Endothelial cell of umbilical vein (primary cell): Measurements from ENCODE around the gene OR10P1. TPM values are rescaled to one million over a fixed set of nuclear protein-coding genes. Genes with fewer than 3 reads are reported as not detected.
"Not testable (repeated sequence)": the region's sequence is repeated elsewhere in the genome, so short reads cannot be mapped to it uniquely, and the experiment has no call there.

Experiments used
- Bru-seq: library from RNA; stranded (reverse); fragments of 400-500 nt; gene quantifications from one replicate; lab custom pipeline; 2021; lab: Mats Ljungman, UMichigan
- BruChase-seq, 2 experiments: library from RNA; stranded (reverse); fragments of 400-500 nt; gene quantifications; one replicate each; lab custom pipeline; 2021; lab: Mats Ljungman, UMichigan
- BruUV-seq: library from RNA; stranded (reverse); fragments of 400-500 nt; replicated peaks from 2 replicates; lab custom pipeline; 2021; lab: Mats Ljungman, UMichigan
- CTCF ChIA-PET: fragments of 300-600, 350-600 bp; sonication (Branson Sonifier 250); formaldehyde crosslinking; loops from one replicate; lab custom pipeline; 2021; ENCODE audit warnings: antibody characterized with exemption, inconsistent platforms; lab: Charles Lee
- POLR2A ChIA-PET: fragments of 300-600, 350-600 bp; sonication (Branson Sonifier 250); formaldehyde crosslinking; loops from one replicate; lab custom pipeline; 2021; ENCODE audit warnings: antibody characterized with exemption, inconsistent platforms; lab: Charles Lee
- DNase-seq: peaks from one replicate; pipeline ENCODE4 v3.0.0-alpha.2; 2011; ENCODE audit warnings: low read depth, low spot score
- FAIRE-seq: peaks from 2 replicates; lab custom pipeline; 2011; peaks lifted over from hg19 to GRCh38; lab: Jason Lieb, UNC
- H2AFZ ChIP-seq: 2 replicates; pipeline ENCODE4 v1.6.0; 2012; ENCODE audit warnings: low read depth, low read length, control low read depth, inconsistent platforms
- H3K27ac ChIP-seq: 2 replicates; pipeline ENCODE4 v1.5.1; 2011; ENCODE audit warnings: low read depth, mild to moderate bottlenecking, control low read depth, low read length, moderate library complexity; ENCODE audit not compliant: insufficient read depth
- H3K27me3 ChIP-seq, 2 experiments: 2 replicates each; pipeline versions ENCODE4 v1.6.0 to v1.6.1; 2011; ENCODE audit warnings: low read length in 2 of 2, mixed read lengths in 1 of 2; ENCODE audit not compliant: control insufficient read depth in 2 of 2, insufficient read depth in 2 of 2
- H3K36me3 ChIP-seq, 2 experiments: 2 replicates in 1 of 2; 3 replicates in 1 of 2; pipeline ENCODE4 v1.5.1; 2011; ENCODE audit warnings: low read length in 2 of 2, mild to moderate bottlenecking in 1 of 2, moderate library complexity in 1 of 2; ENCODE audit not compliant: control insufficient read depth in 2 of 2, insufficient read depth in 2 of 2; ENCODE audit errors: extremely low read depth in 1 of 2
- H3K4me1 ChIP-seq: 3 replicates; pipeline ENCODE4 v1.5.1; 2011; ENCODE audit warnings: mild to moderate bottlenecking, low read length; ENCODE audit not compliant: control insufficient read depth, insufficient read depth; ENCODE audit errors: extremely low read depth
- H3K4me2 ChIP-seq: 2 replicates; pipeline ENCODE4 v1.6.1; 2011; ENCODE audit warnings: low read length, control low read depth, mixed read lengths; ENCODE audit not compliant: insufficient read depth
- H3K4me3 ChIP-seq, 3 experiments: fragments of 200-600 bp in 1 of 3; sonication (generic), shearing (Covaris generic) in 1 of 3; replicated peaks in 1 of 3; 2 replicates each; pipeline ENCODE4 v1.5.1; 2011 to 2016; ENCODE audit warnings: control low read depth in 3 of 3, low read length in 3 of 3, mild to moderate bottlenecking in 2 of 3, inconsistent platforms in 1 of 3, low read depth in 1 of 3, moderate library complexity in 1 of 3; ENCODE audit not compliant: insufficient read depth in 1 of 3
- H3K79me2 ChIP-seq: 2 replicates; pipeline ENCODE4 v1.6.0; 2012; ENCODE audit warnings: low read length, inconsistent platforms; ENCODE audit not compliant: control insufficient read depth, insufficient read depth
- H3K9ac ChIP-seq: replicated peaks from 2 replicates; pipeline ENCODE3; 2011; ENCODE audit warnings: low read length, control low read depth; ENCODE audit not compliant: insufficient read depth; ENCODE audit errors: extremely low read depth
- H3K9me1 ChIP-seq: replicated peaks from 3 replicates; pipeline ENCODE4 v1.6.0; 2011; ENCODE audit warnings: mild to moderate bottlenecking, low read length; ENCODE audit not compliant: control insufficient read depth, insufficient read depth; ENCODE audit errors: extremely low read depth
- H3K9me3 ChIP-seq: replicated peaks from 2 replicates; pipeline ENCODE4 v1.5.1; 2012; ENCODE audit warnings: low read length, inconsistent platforms; ENCODE audit not compliant: control insufficient read depth, insufficient read depth
- H4K20me1 ChIP-seq: replicated peaks from 2 replicates; pipeline ENCODE3; 2011; ENCODE audit warnings: mild to moderate bottlenecking, low read length; ENCODE audit not compliant: control insufficient read depth, insufficient read depth; ENCODE audit errors: extremely low read depth
- CTCF ChIP-seq, 2 donors: IDR thresholded peaks; 1 replicate in 1 of 2; 2 replicates in 1 of 2; pipeline ENCODE4 v1.5.1; 2011; ENCODE audit warnings: low read length in 2 of 2, mild to moderate bottlenecking in 2 of 2, moderate library complexity in 2 of 2, control low read depth in 1 of 2, inconsistent platforms in 1 of 2, low read depth in 1 of 2; ENCODE audit not compliant: insufficient read depth in 1 of 2; ENCODE audit errors: extremely low read depth in 1 of 2
- EZH2 ChIP-seq: IDR thresholded peaks from 2 replicates; pipeline ENCODE4 v1.6.1; 2012; ENCODE audit warnings: borderline replicate concordance, low read depth, mild to moderate bottlenecking, moderate library complexity, low read length, inconsistent platforms; ENCODE audit not compliant: severe bottlenecking
- FOS ChIP-seq: IDR thresholded peaks from 2 replicates; pipeline ENCODE4 v1.6.1; 2011; ENCODE audit warnings: mild to moderate bottlenecking, low read length, moderate library complexity, borderline replicate concordance; ENCODE audit not compliant: insufficient read depth
- GATA2 ChIP-seq: IDR thresholded peaks from 2 replicates; pipeline ENCODE4 v1.7.0; 2011; ENCODE audit warnings: low read depth, mild to moderate bottlenecking, moderate library complexity, mixed read lengths, low read length; ENCODE audit not compliant: insufficient read length, insufficient read depth
- JUN ChIP-seq: IDR thresholded peaks from 2 replicates; pipeline ENCODE4 v1.6.1; 2011; ENCODE audit warnings: borderline replicate concordance, low read depth; ENCODE audit not compliant: insufficient read length, insufficient read depth
- MAX ChIP-seq: IDR thresholded peaks from 2 replicates; pipeline ENCODE4 v1.6.1; 2011; ENCODE audit not compliant: insufficient read depth, insufficient read length
- MYC ChIP-seq: IDR thresholded peaks from one replicate; pipeline ENCODE4 v1.6.1; 2011; ENCODE audit warnings: mild to moderate bottlenecking, low read depth, low read length
- POLR2A ChIP-seq: IDR thresholded peaks from 2 replicates; pipeline ENCODE4 v1.6.1; 2012; ENCODE audit warnings: low read depth, mild to moderate bottlenecking, control low read depth, low read length
- POLR2AphosphoS5 ChIP-seq: IDR thresholded peaks from 2 replicates; pipeline ENCODE4 v1.6.1; 2012; ENCODE audit warnings: low read depth, mild to moderate bottlenecking, control low read depth, low read length, moderate library complexity; ENCODE audit not compliant: insufficient read depth
- dilution Hi-C: fragments of 300-500 bp; cut with MboI; formaldehyde crosslinking; loops from one replicate; pipeline ENCODE4 v1.15.0; 2019; ENCODE audit warnings: low sequenced_read_pairs; ENCODE audit not compliant: extremely low pct_ligation_motif_present
- intact Hi-C: fragments of 100-400 bp; cut with micrococcal nuclease; formaldehyde crosslinking; loops from one replicate; pipeline ENCODE4 v1.10.0; 2022
- long read RNA-seq: library from polyadenylated mRNA; stranded (forward); transcript quantifications from one replicate; pipeline ENCODE4 v2.0.0, GENCODE V29; 2021
- polyA minus RNA-seq, 3 experiments: library from RNA; depleted of rRNA, polyadenylated mRNA; stranded (reverse); fragments of >200 nt; gene quantifications; 1 replicate in 1 of 3; 2 replicates in 2 of 3; pipeline ENCODE4 v1.2.3, GENCODE V29; 2011
- polyA plus RNA-seq, 4 experiments: library from polyadenylated mRNA; depleted of rRNA in 3 of 4; stranded (reverse) in 3 of 4; unstranded in 1 of 4; fragments of >200 nt; gene quantifications; 2 replicates each; pipeline versions ENCODE4 v1.2.1 to v1.2.3, GENCODE V29; 2011 to 2012; ENCODE audit warnings: missing spikeins in 1 of 4
- total RNA-seq: library from RNA; stranded (reverse); gene quantifications from 2 replicates; pipeline ENCODE4 v1.2.3, GENCODE V29; 2021

The OR10P1 gene
- total RNA-seq, result not detected in 2 replicates
- polyA plus RNA-seq, result not detected in 2 replicates
- polyA plus RNA-seq (2011; cell fraction: cytosol; rRNA removed), result not detected in 2 replicates
- polyA plus RNA-seq (2011; cell fraction: nucleus; rRNA removed), result not detected in 2 replicates
- polyA plus RNA-seq (2012), result not detected in 2 replicates
- polyA minus RNA-seq, result not detected in 2 replicates
- not detected for polyA minus RNA-seq (2011; cell fraction: cytosol; rRNA and poly(A)+ RNA removed)
- not detected in 2 replicates for polyA minus RNA-seq (2011; cell fraction: nucleus; rRNA and poly(A)+ RNA removed)
- not detected for Bru-seq, nascent RNA
- not detected for BruChase-seq, experiment 1, labeled RNA remaining after a 6-hour chase
- not detected for BruChase-seq, experiment 2, labeled RNA remaining after a 2-hour chase
- long read RNA-seq, result 0 reads

- FAIRE-seq (no peak), DNase-seq (no peak)
- Histone ChIP-seq H3K27me3 (peaks cover 7 to 8% of the 10 kb centered on the region in 2 experiments), H2AFZ (no peak within 1 kb of the TSS), H3K79me2 (no peaks in the 10 kb centered on the region), H3K4me3 (no peak within 1 kb of the TSS), H3K36me3 (no peaks in the 10 kb centered on the region), H3K4me2 (no peak within 1 kb of the TSS), H3K9ac (no peak within 1 kb of the TSS), H3K9me1 (no peaks in the 10 kb centered on the region), H3K27ac (no peak within 1 kb of the TSS), H3K9me3 (no peaks in the 10 kb centered on the region), H4K20me1 (no peaks in the 10 kb centered on the region), H3K4me1 (no peaks in the 10 kb centered on the region)
- POLR2A ChIA-PET, result no interaction called here
- CTCF ChIA-PET, result no interaction called here
- dilution Hi-C loops (no loop called here), intact Hi-C loops (no loop called here)
- BruUV-seq, result no TSS peak
- TF ChIP-seq MYC (no peak), CTCF (IDR thresholded peaks at IDR 0.05; ENCODE audit: extremely low read depth in 1 of 2, insufficient read depth in 1 of 2, low read depth in 1 of 2, low read length in 2 of 2) (no peak), FOS (no peak), POLR2A (no peak), EZH2 (no peak), MAX (no peak), JUN (no peak), POLR2AphosphoS5 (no peak), GATA2 (no peak)
These were observed at the start of gene OR10P1 for GRCh38 chr12:55636853-55637252. Gene OR10P1 (plus strand): TSS chr12:55636892. CDS start chr12:55636892, 0 bp downstream.

DNA sequence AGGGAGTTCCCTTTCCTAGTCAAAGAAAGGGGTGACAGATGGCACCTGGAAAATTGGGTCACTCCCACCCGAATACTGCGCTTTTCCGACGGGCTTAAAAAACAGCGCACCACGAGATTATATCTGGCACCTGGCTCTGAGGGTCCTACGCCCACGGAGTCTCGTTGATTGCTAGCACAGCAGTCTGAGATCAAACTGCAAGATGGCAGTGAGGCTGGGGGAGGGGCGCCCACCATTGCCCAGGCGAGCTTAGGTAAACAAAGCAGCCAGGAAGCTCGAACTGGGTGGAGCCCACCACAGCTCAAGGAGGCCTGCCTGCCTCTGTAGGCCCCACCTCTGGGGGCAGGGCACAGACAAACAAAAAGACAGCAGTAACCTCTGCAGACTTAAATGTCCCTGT lies 46.5 kb upstream of the OR10P1 start:
- intact Hi-C loops, FAIRE-seq, DNase-seq, H3K4me2 ChIP-seq, CTCF ChIA-PET, H3K4me1 ChIP-seq, H3K9ac ChIP-seq, dilution Hi-C loops, H4K20me1 ChIP-seq, H3K4me3 ChIP-seq, POLR2A ChIA-PET, H3K9me1 ChIP-seq, H3K79me2 ChIP-seq, H3K27me3 ChIP-seq, H2AFZ ChIP-seq, H3K27ac ChIP-seq, H3K36me3 ChIP-seq, H3K9me3 ChIP-seq, BruUV-seq: not testable (repeated sequence)
